Esophagus muscularis mucosa (tissue), 4 donors: ENCODE results near the gene BIN1. TPM values are rescaled to one million over a fixed set of nuclear protein-coding genes. Genes with fewer than 3 reads are reported as not detected.
A peak's percentile ranks its signal among the peaks of the same experiment; 100 is the strongest.

Experiments
- DNase-seq: peaks from one replicate; pipeline ENCODE4 v3.0.0-alpha.2; 2017; ENCODE audit errors: extremely low spot score
- H3K27ac ChIP-seq, 4 donors: fragments of 200-600 bp; sonication (generic); replicated peaks in 1 of 4; 1 replicate in 3 of 4; 2 replicates in 1 of 4; pipeline ENCODE4 v1.5.1; 2016 to 2019; ENCODE audit warnings: mild to moderate bottlenecking in 1 of 4
- H3K27me3 ChIP-seq, 4 donors: fragments of 200-600 bp; sonication (generic); one replicate each; pipeline versions ENCODE4 v1.5.1 to v1.6.0; 2016 to 2019
- H3K36me3 ChIP-seq, 4 donors: fragments of 200-600 bp; sonication (generic); one replicate each; pipeline ENCODE4 v1.5.1; 2016 to 2019
- H3K4me1 ChIP-seq, 4 donors: fragments of 200-600 bp; sonication (generic); one replicate each; pipeline ENCODE4 v1.5.1; 2016 to 2019
- H3K4me3 ChIP-seq, 4 donors: fragments of 200-600 bp; sonication (generic); 1 replicate in 2 of 4; 2 replicates in 2 of 4; pipeline ENCODE4 v1.5.1; 2016 to 2019; ENCODE audit warnings: mild to moderate bottlenecking in 4 of 4, moderate library complexity in 1 of 4
- H3K9me3 ChIP-seq, 4 donors: fragments of 200-600 bp; sonication (generic); 1 replicate in 3 of 4; 2 replicates in 1 of 4; pipeline ENCODE4 v1.5.1; 2016 to 2019
- CTCF ChIP-seq, 3 experiments: fragments of 200-600 bp in 2 of 3; fragments of 450-650 bp in 1 of 3; sonication (generic) in 2 of 3; IDR thresholded peaks; one replicate each; pipeline ENCODE4 v1.5.1; 2017 to 2019; ENCODE audit warnings: antibody characterized with exemption in 3 of 3, mild to moderate bottlenecking in 2 of 3, moderate library complexity in 1 of 3
- EP300 ChIP-seq: sonication (generic); formaldehyde crosslinking; IDR thresholded peaks from one replicate; pipeline ENCODE4 v1.6.1; 2017; ENCODE audit warnings: antibody characterized with exemption
- POLR2A ChIP-seq: fragments of 450-650 bp; IDR thresholded peaks from one replicate; pipeline ENCODE4 v1.6.1; 2017; ENCODE audit warnings: antibody characterized with exemption, moderate library complexity, mild to moderate bottlenecking, low read depth
- POLR2AphosphoS5 ChIP-seq, 2 donors: sonication (generic); formaldehyde crosslinking; IDR thresholded peaks; one replicate each; pipeline ENCODE4 v1.6.1; 2017; ENCODE audit warnings: antibody characterized with exemption in 2 of 2
- WGBS: methylation state at CpG from one replicate; pipeline ENCODE4 v1.1.5; 2018; 5-methylcytosine and 5-hydroxymethylcytosine counted together
- intact Hi-C: fragments of 100-400 bp; cut with DNase I; formaldehyde crosslinking; loops from one replicate; pipeline ENCODE4 v1.15.1; 2023
- total RNA-seq, 4 donors: library from RNA; depleted of rRNA; stranded (reverse); fragments of >200 nt; gene quantifications; one replicate each; pipeline versions ENCODE4 v1.1.0 to v1.2.1, GENCODE V29; 2016

The BIN1 gene
- total RNA-seq, 4 donors from 2014 or later: 32.4 to 78.2 (median 50.2) TPM

- WGBS: 84% methylated on average over 9 of the region's 9 CpGs
- no peaks in the 10 kb centered on the region for H3K36me3 ChIP-seq
- H3K4me3 ChIP-seq: no peak overlapping the region
- no peak for DNase-seq
- H3K9me3 ChIP-seq: no peaks in the 10 kb centered on the region
- H3K27me3 ChIP-seq: no peaks in the 10 kb centered on the region
- H3K4me1 ChIP-seq: peaks cover 16 to 84% (median 70%) of the 10 kb centered on the region in 4 donors
- TF ChIP-seq CTCF (IDR thresholded peaks at IDR 0.05) (no peak), POLR2A (no peak), EP300 (no peak), POLR2AphosphoS5 (IDR thresholded peaks at IDR 0.05) (no peak)
- intact Hi-C loops: no loop called here
- peak overlapping the region in 1 of 4 donors; percentile 27 for H3K27ac ChIP-seq
These were observed 10.7 kb downstream of the BIN1 start for GRCh38 chr2:127096280-127096679.

- TF ChIP-seq POLR2A (no peak), CTCF (IDR thresholded peaks at IDR 0.05) (no peak), EP300 (no peak), POLR2AphosphoS5 (IDR thresholded peaks at IDR 0.05) (no peak)
- WGBS: 98% methylated on average over 8 of the region's 8 CpGs
- H3K27ac ChIP-seq: no peak overlapping the region
- H3K27me3 ChIP-seq: no peaks in the 10 kb centered on the region
- H3K4me1 ChIP-seq: peaks cover 16 to 82% (median 66%) of the 10 kb centered on the region in 4 donors
- no peak overlapping the region for H3K4me3 ChIP-seq
- no peaks in the 10 kb centered on the region for H3K9me3 ChIP-seq
- no peak for DNase-seq
- intact Hi-C loops: no loop called here
- no peaks in the 10 kb centered on the region for H3K36me3 ChIP-seq
These were observed 11.2 kb downstream of the BIN1 start for GRCh38 chr2:127095784-127096183.

- no peak overlapping the region for H3K4me3 ChIP-seq
- no CpG with 5 or more reads among the region's 2 CpGs for WGBS
- TF ChIP-seq POLR2A (no peak), EP300 (no peak), POLR2AphosphoS5 (IDR thresholded peaks at IDR 0.05) (no peak), CTCF (IDR thresholded peaks at IDR 0.05) (no peak)
- no peaks in the 10 kb centered on the region for H3K27me3 ChIP-seq
- peak overlapping the region in 3 of 4 donors; percentile 19 to 28 (median 27) for H3K27ac ChIP-seq
- peaks cover 16 to 82% (median 64%) of the 10 kb centered on the region in 4 donors for H3K4me1 ChIP-seq
- DNase-seq: no peak
- no peaks in the 10 kb centered on the region for H3K9me3 ChIP-seq
- intact Hi-C loops: no loop called here
- H3K36me3 ChIP-seq: peaks cover 0 to 5% (median 0%) of the 10 kb centered on the region in 4 donors
These were observed 11.7 kb downstream of the BIN1 start for GRCh38 chr2:127095367-127095641.

- no peaks in the 10 kb centered on the region for H3K9me3 ChIP-seq
- no peaks in the 10 kb centered on the region for H3K27me3 ChIP-seq
- peaks cover 16 to 83% (median 65%) of the 10 kb centered on the region in 4 donors for H3K4me1 ChIP-seq
- peak overlapping the region in 1 of 4 donors; percentile 3 for H3K4me3 ChIP-seq
- intact Hi-C loops: no loop called here
- TF ChIP-seq POLR2AphosphoS5 (IDR thresholded peaks at IDR 0.05) (no peak), POLR2A (no peak), EP300 (no peak), CTCF (IDR thresholded peaks at IDR 0.05) (no peak)
- peaks cover 0 to 6% (median 0%) of the 10 kb centered on the region in 4 donors for H3K36me3 ChIP-seq
- WGBS: 63% methylated on average over 16 of the region's 17 CpGs
- DNase-seq: no peak
- H3K27ac ChIP-seq: peak overlapping the region in 3 of 4 donors; percentile 19 to 28 (median 27)
These were observed 12.2 kb downstream of the BIN1 start for GRCh38 chr2:127094509-127095366.
